Ectodermal cell (in vitro differentiated cells): ENCODE data around the gene GATAD1.

Experiments
- H3K27ac ChIP-seq: 2 replicates; pipeline ENCODE4 v1.7.0; 2013; ENCODE audit warnings: mild to moderate bottlenecking, low read depth, low read length; ENCODE audit not compliant: insufficient read depth, poor library complexity, severe bottlenecking
- H3K27me3 ChIP-seq: 2 replicates; pipeline ENCODE4 v1.7.0; 2013; ENCODE audit warnings: mild to moderate bottlenecking, low read length; ENCODE audit not compliant: insufficient read depth, control insufficient read depth, poor library complexity, severe bottlenecking
- H3K36me3 ChIP-seq: one replicate; pipeline ENCODE4 v1.7.0; 2013; ENCODE audit warnings: low read length; ENCODE audit not compliant: control insufficient read depth, insufficient read depth
- H3K4me1 ChIP-seq: one replicate; pipeline ENCODE4 v1.7.0; 2013; ENCODE audit warnings: low read length; ENCODE audit not compliant: control insufficient read depth, insufficient read depth
- H3K4me3 ChIP-seq: 2 replicates; pipeline ENCODE4 v1.7.0; 2013; ENCODE audit warnings: low read depth, low read length, control low read depth; ENCODE audit not compliant: insufficient read depth
- H3K9me3 ChIP-seq: 2 replicates; pipeline ENCODE4 v1.7.0; 2013; ENCODE audit warnings: mild to moderate bottlenecking, low read length, moderate library complexity; ENCODE audit not compliant: control insufficient read depth
- WGBS, 2 experiments: methylation state at CpG; one replicate each; pipeline ENCODE4 v1.1.7; 2013; ENCODE audit warnings: missing lambda C conversion rate in 2 of 2; 5-methylcytosine and 5-hydroxymethylcytosine counted together

The GATAD1 gene

GRCh38 chr7:92504563-92504962 is 57.3 kb downstream of the GATAD1 start:
- Histone ChIP-seq H3K36me3 (peaks cover 2% of the 10 kb centered on the region), H3K4me1 (no peaks in the 10 kb centered on the region), H3K4me3 (no peak overlapping the region), H3K27ac (no peak overlapping the region), H3K9me3 (no peaks in the 10 kb centered on the region), H3K27me3 (no peaks in the 10 kb centered on the region)
- WGBS, 2 experiments: 94 to 96% methylated on average over 3 of the region's 3 CpGs

GRCh38 chr7:92506363-92506762 is 59.1 kb downstream of the GATAD1 start:
- Histone ChIP-seq H3K27ac (no peak overlapping the region), H3K4me3 (no peak overlapping the region), H3K4me1 (no peaks in the 10 kb centered on the region), H3K9me3 (no peaks in the 10 kb centered on the region), H3K27me3 (no peaks in the 10 kb centered on the region), H3K36me3 (peaks cover under 1% of the 10 kb centered on the region)
- 87 to 89% methylated on average over 2 of the region's 2 CpGs for WGBS, 2 experiments

GRCh38 chr7:92508946-92509345 is 61.7 kb downstream of the GATAD1 start:
- H3K36me3 ChIP-seq: no peaks in the 10 kb centered on the region
- 100% methylated on average over 5 of the region's 5 CpGs; no CpG with 5 or more reads in 1 of the 2 experiments for WGBS, 2 experiments

More at GRCh38 chr7:92508946-92509345, 61.7 kb downstream of the GATAD1 start:
- H3K4me1 ChIP-seq: no peaks in the 10 kb centered on the region
- H3K27ac ChIP-seq: no peak overlapping the region
- no peaks in the 10 kb centered on the region for H3K27me3 ChIP-seq
- no peaks in the 10 kb centered on the region for H3K9me3 ChIP-seq
- H3K4me3 ChIP-seq: no peak overlapping the region
